Measurements from ENCODE around the gene PYGL.
"Not testable (repeated sequence)": the region's sequence is repeated elsewhere in the genome, so short reads cannot be mapped to it uniquely, and the experiment has no call there.

The PYGL gene

DNA sequence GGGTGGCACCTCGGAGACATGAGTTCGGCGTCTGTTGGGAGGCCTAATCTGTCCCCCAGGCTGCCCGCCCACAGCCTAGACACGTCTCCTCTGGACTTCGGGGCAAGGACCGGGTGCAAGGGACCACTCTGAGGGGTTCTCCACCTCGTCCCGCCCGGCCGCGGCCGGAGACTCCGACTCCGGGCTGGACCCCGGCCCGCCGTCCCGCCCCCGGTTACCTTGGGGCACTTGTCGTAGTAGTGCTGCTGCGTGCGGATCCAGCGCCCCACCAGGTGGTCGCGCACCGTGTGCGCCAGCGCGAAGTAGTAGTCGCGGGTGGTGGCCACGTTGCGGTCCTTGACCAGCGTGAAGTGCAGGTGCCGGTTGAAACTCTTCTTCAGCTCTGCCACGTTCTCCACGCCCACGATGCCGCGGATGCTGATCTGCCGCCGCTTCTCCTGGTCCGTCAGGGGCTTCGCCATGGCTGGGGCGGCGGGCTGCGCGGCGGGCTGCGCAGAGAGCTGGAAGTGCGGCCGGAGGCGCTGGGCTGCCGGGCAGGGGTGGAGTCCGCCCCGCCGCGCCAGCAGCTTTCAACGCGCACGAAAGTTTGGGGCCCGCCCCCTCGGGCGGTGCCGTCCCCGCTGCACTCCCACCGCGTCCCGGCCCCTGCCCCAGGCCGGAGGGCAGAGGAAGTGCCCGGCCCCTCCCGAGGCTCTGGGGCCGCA lies at the start of gene PYGL:
Gene PYGL (minus strand): TSS at position 541 of the 704 bp plus-strand sequence. CDS start 80 bp downstream, at position 461.
- DNase-seq = no peak

DNA sequence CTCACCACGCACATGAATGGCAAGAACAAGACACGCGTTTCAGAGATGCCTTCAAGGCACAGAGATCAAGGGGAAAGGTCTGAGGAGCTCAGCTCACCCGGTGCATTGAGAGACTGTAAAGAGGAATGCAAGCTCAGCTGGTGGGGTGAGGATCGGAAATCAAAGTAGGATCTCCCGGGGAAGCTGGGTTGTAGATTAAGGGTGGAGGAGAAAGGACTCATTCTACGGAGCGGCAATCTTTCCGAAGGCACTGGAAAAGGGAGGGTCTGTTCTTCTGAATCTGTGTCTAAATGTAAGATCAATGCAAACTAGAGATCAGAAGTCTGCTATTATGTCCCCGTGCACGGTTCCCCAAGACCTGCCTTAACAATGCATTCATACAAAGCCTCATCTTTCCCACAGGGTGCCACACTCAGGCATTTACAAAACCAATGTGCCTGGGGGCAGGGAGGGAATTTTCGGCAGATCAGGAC lies 41.6 kb upstream of the PYGL start:
- no peak for DNase-seq

DNA sequence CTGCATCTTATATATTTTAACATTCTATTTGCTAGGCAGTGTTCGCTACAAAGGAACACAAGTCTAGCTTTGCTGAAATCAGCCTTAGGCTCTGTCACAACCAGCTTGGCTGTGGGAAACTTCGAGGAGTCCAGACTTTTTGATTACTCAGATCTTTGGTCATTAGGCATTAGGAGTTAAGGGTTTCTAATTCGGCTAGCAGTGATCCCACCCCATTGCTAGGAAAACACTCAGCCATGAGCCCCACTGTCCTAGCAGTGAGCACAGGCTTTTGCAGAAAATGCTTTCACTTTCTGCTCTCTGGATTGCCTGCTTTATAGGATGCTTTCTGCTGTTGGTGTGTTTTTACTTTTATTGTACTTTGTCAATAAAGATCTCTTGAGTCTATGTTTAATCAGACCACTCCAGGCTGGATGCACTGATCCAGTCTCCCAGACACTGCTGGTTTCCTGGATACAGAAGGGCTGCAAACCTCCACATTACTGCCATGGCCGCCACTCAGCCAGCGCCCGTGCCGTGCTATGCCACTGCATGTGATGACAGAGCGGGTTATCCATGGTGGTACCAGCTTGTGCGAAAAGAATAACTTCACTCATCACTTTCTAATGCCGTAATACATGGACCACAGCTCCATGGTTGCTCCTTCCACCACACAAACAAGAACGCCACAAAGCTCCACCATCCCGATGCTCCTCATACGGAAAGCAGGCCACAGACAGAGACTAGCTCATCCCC lies 41.0 kb upstream of the PYGL start:
- DNase-seq = no peak

DNA sequence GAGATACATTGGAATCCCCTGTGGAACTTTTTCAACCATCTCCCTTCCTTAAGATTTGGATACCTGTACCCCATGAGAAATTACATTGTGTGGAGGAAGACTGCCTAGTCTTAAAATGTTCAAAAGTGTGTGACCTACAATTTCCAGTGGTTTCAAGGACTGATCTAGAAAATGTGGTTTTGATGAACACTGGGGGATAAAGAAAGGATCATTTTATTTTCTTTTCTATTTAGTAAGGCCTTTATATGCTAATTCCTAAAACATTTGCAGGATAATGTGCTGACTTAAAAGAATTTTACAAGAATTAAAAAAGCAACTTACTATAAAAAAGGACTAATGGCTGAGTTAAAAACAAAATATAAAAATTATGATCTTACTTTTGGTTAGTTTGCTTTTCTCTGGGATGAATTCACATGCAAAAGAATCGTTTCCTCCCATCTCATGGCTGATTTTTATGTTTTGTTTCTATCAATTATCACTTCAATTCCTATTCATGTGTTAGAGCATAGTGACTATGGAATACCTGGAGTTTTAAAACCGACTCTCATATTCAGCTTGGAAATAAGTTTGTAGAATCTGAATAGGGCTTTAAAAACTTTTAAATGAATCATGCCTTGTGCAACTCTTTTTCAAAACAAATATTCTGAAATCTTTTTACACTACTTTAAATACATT lies 39.9 kb upstream of the PYGL start:
- DNase-seq = no peak

DNA sequence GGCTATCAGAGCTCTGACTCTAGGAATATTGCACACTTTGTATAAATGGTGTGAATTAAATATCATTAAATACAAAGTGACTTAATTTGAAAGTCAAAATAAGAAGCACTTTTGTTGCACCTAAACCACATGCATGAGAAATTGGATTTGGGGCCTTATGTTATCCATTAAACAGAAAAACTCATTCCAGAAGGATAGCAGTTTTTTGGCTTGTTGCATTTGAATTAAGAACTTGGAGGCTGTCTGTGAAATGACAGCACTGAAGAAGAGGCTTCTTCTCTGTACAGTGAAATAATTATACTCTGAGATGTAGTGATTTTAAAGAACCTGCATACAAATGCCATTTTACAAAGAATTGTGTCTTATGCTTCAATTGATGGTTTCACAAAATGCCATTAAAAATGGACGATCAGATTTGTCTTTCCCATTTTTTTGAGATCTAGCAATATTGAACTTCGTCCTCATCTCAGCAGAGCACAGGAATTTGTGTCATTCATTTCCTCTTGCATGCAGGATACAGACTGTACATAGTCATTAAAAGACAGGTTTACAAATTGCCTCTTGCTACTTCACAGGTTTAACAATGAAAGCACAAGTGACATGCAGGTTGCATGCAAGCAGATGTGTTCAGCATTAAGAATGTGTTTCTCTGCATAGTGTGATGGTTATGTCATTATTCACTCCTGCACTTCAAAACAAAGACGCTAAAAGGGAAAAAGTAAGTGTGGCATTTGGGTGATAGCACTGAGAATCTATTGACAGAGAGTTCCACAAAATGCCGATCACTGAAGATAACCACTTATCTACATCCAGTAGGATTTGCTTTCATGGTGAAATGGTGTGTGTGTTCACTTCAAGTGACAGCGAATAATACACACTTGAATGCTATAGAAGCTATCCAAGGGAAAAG lies 35.9 kb upstream of the PYGL start:
- no peak for DNase-seq

DNA sequence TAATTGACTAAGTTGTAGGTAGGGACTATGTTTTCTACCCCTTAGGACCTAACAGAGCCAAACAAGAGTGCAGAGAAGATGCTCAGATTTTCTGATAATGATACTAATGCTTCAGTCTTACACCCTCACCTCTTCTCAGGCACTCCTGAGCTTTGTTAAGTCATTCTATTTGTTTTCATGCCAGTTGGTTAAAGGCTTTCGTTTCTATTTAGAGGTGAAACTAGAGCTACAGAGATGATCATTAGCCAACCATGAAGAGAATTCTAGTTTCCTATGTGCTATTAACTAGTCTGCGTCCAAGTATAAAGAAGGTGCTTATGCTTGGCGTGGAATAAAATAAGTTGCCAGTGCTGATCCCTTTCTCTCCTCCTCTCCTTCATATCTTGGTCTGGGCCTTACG lies 34.6 kb upstream of the PYGL start:
- no peak for DNase-seq

DNA sequence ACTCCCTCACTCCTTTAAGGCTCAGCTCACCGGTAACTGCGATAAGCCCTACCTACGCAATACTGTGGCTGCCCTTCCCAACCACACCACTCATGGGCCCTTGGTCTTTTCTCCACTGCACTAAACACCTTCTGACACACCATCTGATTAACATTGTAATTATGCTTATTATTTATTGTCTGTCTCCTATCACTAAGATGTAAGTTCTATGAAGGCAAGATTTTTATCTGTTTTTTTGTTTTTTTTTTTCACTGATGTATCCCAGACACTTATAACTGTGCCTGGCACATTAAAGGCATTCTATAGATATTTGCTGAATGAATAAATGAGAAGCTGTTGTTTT lies 34.2 kb upstream of the PYGL start:
- DNase-seq = no peak

DNA sequence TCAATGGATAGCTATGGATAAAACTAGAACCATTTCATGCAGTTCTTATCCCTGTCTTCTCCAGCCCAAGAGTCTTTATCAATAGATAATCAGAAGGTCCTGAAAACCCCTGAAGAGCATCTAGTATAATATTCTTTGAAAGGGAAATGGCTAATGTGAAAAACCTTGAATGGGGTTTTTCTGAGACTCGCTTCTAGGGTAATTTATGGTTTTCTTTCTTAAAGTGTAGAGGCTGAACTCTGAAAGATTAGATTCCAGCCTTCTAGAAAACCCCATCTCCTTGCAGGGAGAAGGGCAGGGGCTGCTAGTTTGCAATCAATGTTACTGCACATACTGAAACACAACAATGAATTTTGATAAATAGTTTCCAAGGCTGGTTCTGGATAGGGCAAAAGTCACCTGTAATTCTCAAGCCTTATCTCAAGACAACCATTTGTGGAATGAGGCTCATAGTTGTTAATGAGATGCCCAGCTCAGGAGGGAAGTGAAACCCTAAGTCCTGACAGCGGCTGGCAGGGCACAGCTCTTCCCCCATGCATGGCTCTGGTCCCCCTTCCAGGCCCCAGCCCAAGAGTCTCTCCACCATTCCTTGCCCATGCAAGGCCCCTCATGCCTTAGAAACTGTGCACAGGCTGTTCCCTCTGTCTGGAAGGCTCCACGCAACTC lies 33.7 kb upstream of the PYGL start:
- no peak for DNase-seq

DNA sequence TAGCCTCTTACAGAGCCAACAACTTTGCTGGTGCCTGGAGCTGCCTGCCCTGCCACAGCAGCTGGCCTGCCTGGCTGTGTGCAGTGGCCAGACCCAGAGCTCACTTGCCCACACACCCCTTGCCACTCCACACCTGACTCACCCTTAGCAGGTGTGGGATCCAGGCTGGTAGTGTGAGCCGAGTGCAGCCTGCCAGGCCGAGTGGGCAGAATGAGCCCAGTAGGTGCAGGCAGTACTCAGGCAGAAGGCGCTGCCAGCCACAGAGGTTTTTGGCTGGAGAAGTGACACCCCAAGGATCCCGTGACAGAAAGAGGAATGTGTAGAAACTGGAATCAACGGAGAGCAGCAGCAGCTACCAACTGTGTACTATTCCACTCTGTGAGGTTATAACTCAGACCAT lies 29.8 kb upstream of the PYGL start:
- DNase-seq = no peak

DNA sequence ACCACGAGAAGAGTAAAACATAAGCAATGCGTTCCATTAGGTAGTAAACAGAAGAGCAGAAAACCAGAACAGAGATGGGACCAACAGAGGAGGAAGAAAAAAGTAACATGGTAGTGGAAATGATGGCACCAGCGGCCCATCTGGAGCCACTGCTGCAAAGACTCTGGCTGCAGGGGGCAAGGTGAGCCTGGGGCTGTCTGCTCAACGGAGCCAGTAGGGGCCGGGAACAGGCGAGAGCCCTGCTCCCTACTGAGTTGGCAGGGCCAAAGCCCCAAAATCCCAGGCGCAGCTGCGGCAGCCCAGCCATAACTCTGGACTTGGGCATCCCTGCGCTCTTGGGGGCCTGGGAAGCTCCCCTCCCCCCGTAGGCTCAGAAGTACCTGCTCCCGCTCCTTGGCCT lies 28.5 kb upstream of the PYGL start:
- DNase-seq = no peak

DNA sequence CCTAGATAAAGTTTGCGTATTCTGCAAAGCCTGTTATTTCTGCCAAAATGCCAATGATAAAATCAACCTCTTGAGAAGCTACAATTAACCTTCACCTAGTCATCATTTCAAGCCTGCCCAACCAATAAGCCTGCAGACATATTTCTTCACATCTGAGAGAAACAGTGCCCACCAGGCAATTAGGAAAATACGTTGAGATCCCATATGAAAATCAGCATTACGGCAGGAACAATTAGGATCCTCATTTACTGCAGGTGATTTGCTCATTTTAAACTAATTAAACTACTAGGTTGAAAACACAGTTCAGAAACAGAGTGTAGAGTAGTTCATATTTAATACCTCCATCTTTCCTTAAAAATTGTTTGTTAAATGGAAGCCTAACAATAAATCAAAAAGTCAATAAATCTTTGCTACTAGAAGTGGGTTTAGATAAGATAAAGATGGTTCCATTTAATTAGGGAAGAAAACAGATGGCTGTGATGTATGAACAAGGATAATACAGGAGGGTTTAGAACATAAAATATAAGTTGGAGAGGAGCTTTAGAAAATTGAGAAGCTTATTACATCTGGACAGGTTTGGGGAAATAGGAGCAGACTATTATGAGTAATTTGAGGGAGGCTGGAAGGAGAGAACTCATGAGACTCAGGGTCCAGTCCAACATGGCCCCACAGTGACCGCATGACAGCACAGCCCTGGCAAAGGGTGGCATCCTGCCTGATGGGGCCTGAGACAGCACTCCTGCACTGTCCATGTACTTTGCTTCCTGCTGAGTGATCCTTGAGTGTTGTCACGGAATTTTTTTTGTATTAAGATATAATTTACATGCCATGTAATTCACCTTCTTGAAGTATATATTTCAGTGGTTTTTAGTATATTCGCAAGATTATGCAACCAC lies 26.9 kb upstream of the PYGL start:
- DNase-seq = peak; percentile 43

DNA sequence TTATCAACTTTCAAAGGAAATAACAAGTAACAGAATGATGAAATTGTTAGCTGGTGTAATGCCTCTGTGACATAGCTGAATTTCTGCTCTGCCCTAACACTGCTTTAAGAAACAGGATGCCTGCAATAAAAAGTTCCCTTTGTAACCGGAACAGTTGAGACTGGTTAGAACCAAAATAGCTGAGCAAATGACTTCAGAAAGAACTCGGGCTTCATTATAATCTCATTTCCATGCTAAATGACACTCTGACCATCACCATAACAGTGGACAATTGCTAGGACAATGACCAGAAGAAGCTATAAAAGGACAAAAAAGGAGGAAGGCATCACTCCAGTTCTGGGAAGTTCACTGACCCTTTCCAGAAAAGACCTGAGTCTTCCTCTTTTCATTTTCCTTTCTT lies 23.5 kb upstream of the PYGL start:
- no peak for DNase-seq

DNA sequence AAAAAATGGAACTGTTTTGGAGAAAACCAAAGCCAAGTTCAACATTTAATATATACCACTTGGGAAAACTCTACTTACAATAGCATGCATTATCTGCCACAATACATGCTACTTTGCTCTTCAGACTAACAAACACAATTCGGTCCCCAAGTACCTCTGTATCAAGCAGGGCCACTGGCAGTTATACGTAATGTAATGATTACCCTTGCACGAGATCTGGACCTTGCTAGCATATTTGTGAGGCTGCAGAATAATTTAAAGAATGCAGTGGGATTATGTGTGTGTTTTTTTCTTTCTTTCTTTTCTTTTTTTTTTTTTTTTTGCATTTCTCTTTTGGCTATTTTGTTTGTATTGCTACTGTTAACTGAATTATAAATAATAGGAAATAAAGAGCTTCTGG lies 22.8 kb upstream of the PYGL start:
- DNase-seq = no peak

DNA sequence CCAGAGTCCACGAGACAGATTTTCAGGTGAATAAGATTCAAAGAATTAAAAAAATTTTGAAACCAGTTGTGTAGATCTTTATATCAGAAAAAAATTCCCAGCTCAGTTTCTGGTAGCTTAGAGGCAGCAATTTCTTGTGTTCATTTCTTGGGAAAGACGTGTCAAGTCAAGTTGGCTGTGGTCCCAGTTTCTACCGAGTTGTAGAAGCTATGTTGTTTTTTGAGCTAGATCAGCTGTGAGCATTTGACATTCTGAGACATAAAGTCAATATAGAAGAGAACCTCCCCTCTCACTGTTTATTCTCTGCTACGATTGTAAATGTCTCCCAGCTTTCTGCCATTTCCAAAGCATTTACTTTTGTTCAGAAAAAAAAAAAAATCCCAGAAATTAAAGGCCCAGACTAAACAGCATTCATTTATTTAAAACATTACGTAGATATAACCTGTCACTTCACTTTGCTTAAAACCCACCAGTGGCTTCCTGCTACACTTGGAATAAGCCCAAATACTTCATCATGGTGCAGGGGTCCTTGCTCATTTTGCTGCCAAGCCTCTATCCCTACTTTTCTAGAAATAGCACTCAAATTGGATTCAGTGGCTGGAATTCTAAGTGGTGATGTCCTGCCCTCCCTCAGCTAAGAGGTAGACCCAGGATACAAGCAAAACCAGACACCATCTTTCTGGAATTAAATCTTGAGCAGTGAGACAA lies 20.6 kb upstream of the PYGL start:
- DNase-seq = peak; percentile 60

DNA sequence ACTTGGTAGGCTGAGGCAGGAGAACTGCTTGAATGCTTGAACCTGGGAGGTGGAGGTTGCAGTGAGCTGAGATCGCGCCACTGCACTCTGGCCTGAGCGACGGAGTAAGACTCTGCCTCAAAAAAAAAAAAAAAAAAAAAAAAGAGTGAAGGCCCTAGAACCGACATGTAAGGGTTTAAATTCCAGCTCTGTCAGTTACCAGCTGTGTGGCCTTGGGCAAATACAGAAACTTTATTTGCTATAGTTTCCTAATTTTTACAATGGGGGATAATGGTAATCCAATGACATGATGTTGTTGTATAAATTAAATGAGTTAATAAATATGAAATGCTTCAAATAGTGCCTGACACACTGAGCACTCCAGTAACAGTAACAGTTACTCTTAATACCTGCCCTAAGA lies 19.6 kb upstream of the PYGL start:
- DNase-seq = no peak

DNA sequence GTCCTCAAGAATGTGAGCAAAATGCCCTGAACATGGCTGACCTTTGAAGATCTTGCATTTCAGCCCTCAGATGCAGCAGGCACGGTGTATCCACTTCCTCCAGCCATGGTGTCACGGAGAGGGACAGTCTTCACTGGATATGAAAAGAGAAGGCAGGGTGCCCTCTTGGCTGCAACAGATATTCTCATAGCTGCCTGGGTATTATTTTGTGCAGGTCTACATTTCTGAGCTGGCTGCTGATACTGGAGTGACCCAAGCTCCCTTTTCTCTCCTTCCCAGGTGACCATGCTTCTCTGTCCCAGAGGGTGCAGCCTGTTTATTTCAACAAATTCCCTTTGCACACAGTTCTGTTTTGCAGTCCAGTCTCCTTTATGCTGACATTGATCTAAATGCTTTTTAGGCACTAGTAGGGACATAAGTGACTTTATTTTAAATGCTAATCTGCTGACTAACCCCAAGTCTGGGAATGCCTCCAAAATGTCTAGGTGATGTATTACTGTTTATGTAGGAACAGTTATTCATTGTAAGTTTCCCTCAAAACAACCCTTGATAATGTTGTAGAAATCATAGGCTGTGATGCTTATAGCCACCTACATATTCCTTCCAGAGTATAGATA lies 17.4 kb upstream of the PYGL start:
- DNase-seq = no peak

DNA sequence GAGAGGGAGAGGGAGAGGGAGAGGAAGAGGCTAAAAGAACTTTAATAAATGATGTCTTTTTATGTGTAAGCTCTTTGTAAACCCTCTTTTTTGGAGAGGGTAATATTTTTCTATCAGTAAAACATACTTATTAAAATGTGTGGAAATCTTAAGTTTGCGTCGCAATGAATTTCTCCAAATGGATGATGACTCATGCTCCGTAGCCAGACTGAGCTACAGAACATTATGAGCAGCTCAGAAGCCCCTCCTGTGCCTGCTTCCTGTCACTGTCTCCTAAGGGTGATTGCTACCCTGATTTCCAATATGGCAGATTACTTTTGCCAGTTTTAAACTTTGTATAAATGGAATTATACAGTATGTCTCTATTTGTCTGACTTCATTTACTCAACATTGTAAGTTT lies 13.0 kb upstream of the PYGL start:
- DNase-seq = no peak

DNA sequence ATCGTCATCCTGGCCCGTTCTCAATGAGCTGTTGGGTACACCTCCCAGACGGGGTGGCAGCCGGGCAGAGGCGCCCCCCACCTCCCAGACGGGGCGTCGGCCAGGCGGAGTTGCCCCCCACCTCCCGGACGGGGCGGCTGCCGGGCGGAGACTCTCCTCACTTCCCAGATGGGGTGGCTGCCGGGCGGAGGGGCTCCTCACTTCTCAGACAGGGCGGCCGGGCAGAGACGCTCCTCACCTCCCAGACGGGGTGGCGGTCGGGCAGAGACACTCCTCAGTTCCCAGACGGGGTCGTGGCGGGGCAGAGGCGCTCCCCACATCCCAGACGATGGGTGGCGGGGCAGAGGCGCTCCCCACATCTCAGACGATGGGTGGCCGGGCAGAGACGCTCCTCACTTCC lies 12.1 kb upstream of the PYGL start:
- not testable (repeated sequence) for DNase-seq

DNA sequence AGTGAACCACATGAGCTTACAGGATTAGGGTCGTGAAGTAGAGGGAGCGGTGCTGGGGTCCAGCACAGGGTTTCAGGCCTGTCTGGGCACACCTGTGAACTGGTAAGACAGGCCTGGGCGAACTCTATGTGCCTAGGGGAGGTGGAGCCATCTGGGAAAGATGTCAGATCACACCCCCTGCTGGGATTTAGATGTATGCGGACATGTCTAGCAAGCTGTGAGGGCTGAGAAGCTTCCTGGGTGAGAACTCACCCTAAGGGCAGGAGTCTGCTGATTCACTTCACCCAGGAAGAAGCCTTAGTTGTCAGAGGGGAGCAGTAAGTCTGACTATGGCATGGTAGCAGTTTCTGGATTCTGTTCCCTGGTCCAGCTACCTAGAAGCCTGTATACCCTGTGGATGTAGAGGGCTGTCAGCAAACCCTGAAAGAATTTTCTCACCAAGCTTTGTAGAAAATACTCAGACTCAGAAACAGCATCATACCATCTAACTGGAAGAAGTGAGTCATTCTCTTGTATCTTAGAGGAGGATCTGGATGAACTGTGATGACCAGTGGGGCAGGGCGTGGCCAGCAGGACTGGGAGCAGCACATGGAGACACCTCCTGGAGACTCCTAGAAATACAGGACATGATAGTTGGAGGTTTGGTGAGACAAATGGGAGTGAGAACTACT lies 11.2 kb upstream of the PYGL start:
- peak; percentile 77 for DNase-seq

All from NCI-H2171 treated with DMSO at 0.1 percent for 48 hours (cell line).